Measurements from ENCODE around the gene MUC4. TPM values are rescaled to one million over a fixed set of nuclear protein-coding genes. Genes with fewer than 3 reads are reported as not detected.
"Not testable (repeated sequence)": the region's sequence is repeated elsewhere in the genome, so short reads cannot be mapped to it uniquely, and the experiment has no call there.

The MUC4 gene
- polyA plus RNA-seq, 3 donors = not detected

- Histone ChIP-seq H3K4me3 (replicated peaks in 1 of 3; ENCODE audit: low read depth in 2 of 3, low read length in 3 of 3) (no peak overlapping the region), H3K27me3 (ENCODE audit: control insufficient read depth in 2 of 2, insufficient read depth in 2 of 2, low read length in 2 of 2) (peaks cover 2 to 11% of the 10 kb centered on the region in 2 donors), H3K9me3 (replicated peaks in 1 of 2; ENCODE audit: control insufficient read depth in 1 of 2, insufficient read depth in 1 of 2, low read length in 2 of 2) (no peaks in the 10 kb centered on the region), H3K79me2 (ENCODE audit: insufficient read depth, low read length) (no peaks in the 10 kb centered on the region), H3K9ac (ENCODE audit: insufficient read depth, low read length, poor library complexity, severe bottlenecking) (no peak overlapping the region), H3K27ac (ENCODE audit: low read depth in 1 of 2, low read length in 2 of 2) (no peak overlapping the region), H3K36me3 (replicated peaks in 1 of 2; ENCODE audit: control insufficient read depth in 1 of 2, insufficient read depth in 2 of 2, low read length in 2 of 2) (no peaks in the 10 kb centered on the region), H3K4me2 (replicated peaks; ENCODE audit: extremely low read depth, low read length, poor library complexity, severe bottlenecking) (no peak overlapping the region), H4K20me1 (ENCODE audit: insufficient read depth, low read length) (no peaks in the 10 kb centered on the region), H3K4me1 (ENCODE audit: control insufficient read depth in 1 of 2, insufficient read depth in 2 of 2, low read length in 2 of 2) (no peaks in the 10 kb centered on the region), H2AFZ (ENCODE audit: insufficient read depth, low read depth, low read length, poor library complexity, severe bottlenecking) (no peak overlapping the region)
- Mint-ChIP-seq H3K27ac (no peak overlapping the region), H3K4me1 (no peaks in the 10 kb centered on the region), H3K4me3 (no peak overlapping the region), H3K27me3 (ENCODE audit: low read depth in 3 of 3) (peaks cover 15 to 30% (median 27%) of the 10 kb centered on the region in 3 donors), H3K36me3 (no peaks in the 10 kb centered on the region), H3K9me3 (peaks cover 0 to 4% (median 2%) of the 10 kb centered on the region in 7 donors)
- DNase-seq = no peak
- WGBS (ENCODE audit: insufficient coverage) = 99% methylated on average over 9 of the region's 11 CpGs
- intact Hi-C loops (cut with micrococcal nuclease) = no loop called here
- TF ChIP-seq, protein P1, sequence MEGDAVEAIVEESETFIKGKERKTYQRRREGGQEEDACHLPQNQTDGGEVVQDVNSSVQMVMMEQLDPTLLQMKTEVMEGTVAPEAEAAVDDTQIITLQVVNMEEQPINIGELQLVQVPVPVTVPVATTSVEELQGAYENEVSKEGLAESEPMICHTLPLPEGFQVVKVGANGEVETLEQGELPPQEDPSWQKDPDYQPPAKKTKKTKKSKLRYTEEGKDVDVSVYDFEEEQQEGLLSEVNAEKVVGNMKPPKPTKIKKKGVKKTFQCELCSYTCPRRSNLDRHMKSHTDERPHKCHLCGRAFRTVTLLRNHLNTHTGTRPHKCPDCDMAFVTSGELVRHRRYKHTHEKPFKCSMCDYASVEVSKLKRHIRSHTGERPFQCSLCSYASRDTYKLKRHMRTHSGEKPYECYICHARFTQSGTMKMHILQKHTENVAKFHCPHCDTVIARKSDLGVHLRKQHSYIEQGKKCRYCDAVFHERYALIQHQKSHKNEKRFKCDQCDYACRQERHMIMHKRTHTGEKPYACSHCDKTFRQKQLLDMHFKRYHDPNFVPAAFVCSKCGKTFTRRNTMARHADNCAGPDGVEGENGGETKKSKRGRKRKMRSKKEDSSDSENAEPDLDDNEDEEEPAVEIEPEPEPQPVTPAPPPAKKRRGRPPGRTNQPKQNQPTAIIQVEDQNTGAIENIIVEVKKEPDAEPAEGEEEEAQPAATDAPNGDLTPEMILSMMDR (IDR thresholded peaks at IDR 0.05) = no peak
These were observed 14.9 kb downstream of the MUC4 start for GRCh38 chr3:195796795-195797194.

DNA sequence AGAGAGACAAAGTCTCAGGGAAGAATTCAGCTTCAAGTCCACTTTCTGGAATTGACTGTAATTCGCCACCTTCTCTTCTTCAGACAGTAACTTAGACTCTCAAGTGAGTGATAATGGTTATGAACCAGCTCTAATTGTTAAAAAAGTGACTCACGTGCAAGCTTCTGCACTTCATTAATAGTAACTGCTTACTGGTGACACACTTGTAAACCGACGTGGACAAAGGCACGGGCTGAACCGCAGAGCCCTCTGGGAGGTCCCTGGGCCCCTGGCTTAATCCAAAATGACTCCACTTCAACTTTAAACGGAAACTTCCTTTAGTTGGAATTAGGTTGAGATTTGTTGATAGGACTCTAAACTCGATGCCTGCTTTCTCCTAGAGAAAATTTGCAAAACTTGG, 17.0 kb downstream of the MUC4 start:
- Histone ChIP-seq H3K79me2 (ENCODE audit: insufficient read depth, low read length) (no peaks in the 10 kb centered on the region), H3K4me1 (ENCODE audit: control insufficient read depth in 1 of 2, insufficient read depth in 2 of 2, low read length in 2 of 2) (no peaks in the 10 kb centered on the region), H3K9me3 (replicated peaks in 1 of 2; ENCODE audit: control insufficient read depth in 1 of 2, insufficient read depth in 1 of 2, low read length in 2 of 2) (no peaks in the 10 kb centered on the region), H4K20me1 (ENCODE audit: insufficient read depth, low read length) (no peaks in the 10 kb centered on the region), H2AFZ (ENCODE audit: insufficient read depth, low read depth, low read length, poor library complexity, severe bottlenecking) (no peak overlapping the region), H3K4me3 (replicated peaks in 1 of 3; ENCODE audit: low read depth in 2 of 3, low read length in 3 of 3) (no peak overlapping the region), H3K27me3 (ENCODE audit: control insufficient read depth in 2 of 2, insufficient read depth in 2 of 2, low read length in 2 of 2) (peaks cover 2 to 20% of the 10 kb centered on the region in 2 donors), H3K9ac (ENCODE audit: insufficient read depth, low read length, poor library complexity, severe bottlenecking) (no peak overlapping the region), H3K27ac (ENCODE audit: low read depth in 1 of 2, low read length in 2 of 2) (no peak overlapping the region), H3K4me2 (replicated peaks; ENCODE audit: extremely low read depth, low read length, poor library complexity, severe bottlenecking) (no peak overlapping the region), H3K36me3 (replicated peaks in 1 of 2; ENCODE audit: control insufficient read depth in 1 of 2, insufficient read depth in 2 of 2, low read length in 2 of 2) (no peaks in the 10 kb centered on the region)
- H3K9me3 Mint-ChIP-seq = peaks cover 0 to 4% (median 2%) of the 10 kb centered on the region in 7 donors
- H3K4me3 Mint-ChIP-seq = no peak overlapping the region
- no peaks in the 10 kb centered on the region for H3K36me3 Mint-ChIP-seq
- TF ChIP-seq, protein P1 (IDR thresholded peaks at IDR 0.05) = no peak
- peaks cover 16 to 32% (median 31%) of the 10 kb centered on the region in 3 donors for H3K27me3 Mint-ChIP-seq (ENCODE audit: low read depth in 3 of 3)
- 100% methylated on average over 2 of the region's 8 CpGs for WGBS (ENCODE audit: insufficient coverage)
- peaks cover 9% of the 10 kb centered on the region for H3K4me1 Mint-ChIP-seq
- intact Hi-C loops (cut with micrococcal nuclease) = no loop called here
- no peak for DNase-seq
- no peak overlapping the region for H3K27ac Mint-ChIP-seq

DNA sequence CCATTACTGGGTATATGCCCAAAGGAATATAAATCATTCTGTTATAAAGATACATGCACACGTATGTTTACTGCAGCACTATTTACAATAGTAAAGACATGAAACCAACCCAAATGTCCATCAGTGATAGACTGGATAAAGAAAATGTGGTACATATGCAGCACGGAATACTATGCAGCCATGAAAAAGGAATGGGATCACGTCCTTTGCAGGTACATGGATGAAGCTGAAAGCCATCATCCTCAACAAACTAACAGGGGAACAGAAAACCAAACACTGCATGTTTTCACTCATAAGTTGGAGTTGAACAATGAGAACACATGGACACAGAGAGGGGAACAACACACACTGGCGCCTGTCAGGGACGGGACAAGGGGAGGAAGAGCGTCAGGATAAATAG, 19.1 kb downstream of the MUC4 start:
- H3K27ac Mint-ChIP-seq; H3K79me2 ChIP-seq (ENCODE audit: insufficient read depth, low read length); H3K4me2 ChIP-seq (replicated peaks; ENCODE audit: extremely low read depth, low read length, poor library complexity, severe bottlenecking); H3K36me3 Mint-ChIP-seq; intact Hi-C loops (cut with micrococcal nuclease); H3K4me1 Mint-ChIP-seq; H2AFZ ChIP-seq (ENCODE audit: insufficient read depth, low read depth, low read length, poor library complexity, severe bottlenecking); H3K9me3 Mint-ChIP-seq; H3K4me1 ChIP-seq (ENCODE audit: control insufficient read depth in 1 of 2, insufficient read depth in 2 of 2, low read length in 2 of 2); H3K9ac ChIP-seq (ENCODE audit: insufficient read depth, low read length, poor library complexity, severe bottlenecking); DNase-seq; H4K20me1 ChIP-seq (ENCODE audit: insufficient read depth, low read length); H3K36me3 ChIP-seq (replicated peaks in 1 of 2; ENCODE audit: control insufficient read depth in 1 of 2, insufficient read depth in 2 of 2, low read length in 2 of 2); H3K27ac ChIP-seq (ENCODE audit: low read depth in 1 of 2, low read length in 2 of 2); H3K4me3 ChIP-seq (replicated peaks in 1 of 3; ENCODE audit: low read depth in 2 of 3, low read length in 3 of 3); H3K9me3 ChIP-seq (replicated peaks in 1 of 2; ENCODE audit: control insufficient read depth in 1 of 2, insufficient read depth in 1 of 2, low read length in 2 of 2); H3K4me3 Mint-ChIP-seq: not testable (repeated sequence)
- peaks cover 27 to 46% (median 37%) of the 10 kb centered on the region in 3 donors for H3K27me3 Mint-ChIP-seq (ENCODE audit: low read depth in 3 of 3)
- 93% methylated on average over 3 of the region's 6 CpGs for WGBS (ENCODE audit: insufficient coverage)
- H3K27me3 ChIP-seq (ENCODE audit: control insufficient read depth in 2 of 2, insufficient read depth in 2 of 2, low read length in 2 of 2) = peaks cover 2 to 25% of the 10 kb centered on the region in 2 donors

Data from CD14-positive monocyte (primary cell).